Endodermal cell (in vitro differentiated cells): ENCODE data around the gene ENO4. TPM values are rescaled to one million over a fixed set of nuclear protein-coding genes. Genes with fewer than 3 reads are reported as not detected.

Source experiments
- DNase-seq: peaks from one replicate; pipeline ENCODE4 v3.0.0-alpha.2; 2017
- H3K27ac ChIP-seq: 2 replicates; pipeline ENCODE4 v1.5.1; 2013; ENCODE audit warnings: mild to moderate bottlenecking, low read depth, low read length, moderate library complexity
- H3K27me3 ChIP-seq: 2 replicates; pipeline ENCODE4 v1.6.1; 2013; ENCODE audit warnings: mild to moderate bottlenecking, low read length, moderate library complexity; ENCODE audit not compliant: insufficient read depth, control insufficient read depth, poor library complexity, severe bottlenecking
- H3K36me3 ChIP-seq: 2 replicates; pipeline ENCODE4 v1.7.0; 2013; ENCODE audit warnings: mild to moderate bottlenecking, low read length, moderate library complexity; ENCODE audit not compliant: control insufficient read depth, insufficient read depth
- H3K4me1 ChIP-seq: one replicate; pipeline ENCODE4 v1.7.0; 2013; ENCODE audit warnings: low read length; ENCODE audit not compliant: control insufficient read depth, insufficient read depth
- H3K4me3 ChIP-seq: 2 replicates; pipeline ENCODE4 v1.5.1; 2013; ENCODE audit warnings: mild to moderate bottlenecking, low read length, moderate library complexity
- H3K9ac ChIP-seq: 2 replicates; pipeline ENCODE4 v1.6.1; 2013; ENCODE audit warnings: mild to moderate bottlenecking, low read length, moderate library complexity; ENCODE audit not compliant: poor library complexity, severe bottlenecking; ENCODE audit errors: extremely low read depth
- H3K9me3 ChIP-seq: 2 replicates; pipeline ENCODE4 v1.6.1; 2013; ENCODE audit warnings: mild to moderate bottlenecking, low read length, moderate library complexity; ENCODE audit not compliant: control insufficient read depth
- H3K27ac Mint-ChIP-seq: 2 replicates; pipeline ENCODE4 v1.8.0; 2020; ENCODE audit warnings: mixed read lengths
- H3K27me3 Mint-ChIP-seq: 2 replicates; pipeline ENCODE4 v1.8.0; 2021; ENCODE audit warnings: mild to moderate bottlenecking, mixed read lengths; ENCODE audit not compliant: insufficient read depth
- H3K36me3 Mint-ChIP-seq: 2 replicates; pipeline ENCODE4 v1.8.0; 2020; ENCODE audit warnings: low read depth, mixed read lengths
- H3K4me1 Mint-ChIP-seq: 2 replicates; pipeline ENCODE4 v1.8.0; 2020; ENCODE audit warnings: mixed read lengths
- H3K4me3 Mint-ChIP-seq: 2 replicates; pipeline ENCODE4 v1.8.0; 2020; ENCODE audit warnings: mild to moderate bottlenecking, moderate library complexity, mixed read lengths
- H3K9me3 Mint-ChIP-seq: 2 replicates; pipeline ENCODE4 v1.8.0; 2020; ENCODE audit warnings: mild to moderate bottlenecking, mixed read lengths
- CTCF ChIP-seq: fragments of 200-600 bp; sonication (generic); conservative IDR thresholded peaks from 2 replicates; pipeline ENCODE4 v1.5.0; 2021; ENCODE audit warnings: antibody characterized with exemption, mild to moderate bottlenecking
- WGBS, 2 experiments: methylation state at CpG; one replicate each; pipeline versions ENCODE4 v1.1.5 to v1.1.7; 2013; ENCODE audit warnings: missing lambda C conversion rate in 2 of 2, mixed read lengths in 1 of 2; ENCODE audit not compliant: insufficient coverage in 1 of 2, insufficient read length in 1 of 2; 5-methylcytosine and 5-hydroxymethylcytosine counted together
- long read RNA-seq, 4 experiments: library from polyadenylated mRNA in 2 of 4; library from RNA in 1 of 4; library from capped mRNA in 1 of 4; stranded (forward) in 3 of 4; unstranded in 1 of 4; transcript quantifications; one replicate each; pipeline ENCODE4 v2.0.0, GENCODE V29; 2020 to 2021; ENCODE audit warnings: inconsistent platforms in 1 of 4
- polyA plus RNA-seq, 2 experiments: library from polyadenylated mRNA; stranded (reverse); fragments of 50-300 nt; gene quantifications; one replicate each; pipeline ENCODE4 v1.2.3, GENCODE V29; 2013
- total RNA-seq, 2 donors: library from RNA; stranded (reverse); fragmentation: NEBNext Ultra II Directional in 1 of 2; extraction: Animal tissue kit (Norgen Biotek cat#: 25700) in 1 of 2; gene quantifications; 2 replicates in 1 of 2; 3 replicates in 1 of 2; pipeline ENCODE4 v1.2.1, GENCODE V29; 2021

ENO4 gene, protein sequence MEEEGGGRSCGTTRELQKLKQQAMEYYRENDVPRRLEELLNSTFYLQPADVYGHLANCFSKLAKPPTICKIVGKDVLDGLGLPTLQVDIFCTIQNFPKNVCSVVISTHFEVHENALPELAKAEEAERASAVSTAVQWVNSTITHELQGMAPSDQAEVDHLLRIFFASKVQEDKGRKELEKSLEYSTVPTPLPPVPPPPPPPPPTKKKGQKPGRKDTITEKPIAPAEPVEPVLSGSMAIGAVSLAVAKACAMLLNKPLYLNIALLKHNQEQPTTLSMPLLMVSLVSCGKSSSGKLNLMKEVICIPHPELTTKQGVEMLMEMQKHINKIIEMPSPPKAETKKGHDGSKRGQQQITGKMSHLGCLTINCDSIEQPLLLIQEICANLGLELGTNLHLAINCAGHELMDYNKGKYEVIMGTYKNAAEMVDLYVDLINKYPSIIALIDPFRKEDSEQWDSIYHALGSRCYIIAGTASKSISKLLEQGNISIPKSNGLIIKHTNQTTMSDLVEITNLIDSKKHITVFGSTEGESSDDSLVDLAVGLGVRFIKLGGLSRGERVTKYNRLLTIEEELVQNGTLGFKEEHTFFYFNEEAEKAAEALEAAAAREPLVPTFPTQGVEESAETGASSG
- 1 to 10 TPM; 1.1 to 2.2 TPM for total RNA-seq
- polyA plus RNA-seq (2013, experiment 1 of 2) = 0.53 TPM
- polyA plus RNA-seq (2013, experiment 2 of 2) = 1.7 TPM
- long read RNA-seq, experiment 1 = 0 reads
- long read RNA-seq, experiment 2, partial matches to known transcripts = 2 of 2 reads
- long read RNA-seq, experiment 2, other reads (novel, unspliced or antisense) = 0 of 2 reads
- long read RNA-seq, experiment 3, partial matches to known transcripts = 0 of 4 reads
- long read RNA-seq, experiment 3, other reads (novel, unspliced or antisense) = 3 of 4 reads
- long read RNA-seq, experiment 4, partial matches to known transcripts = 2 of 3 reads
- long read RNA-seq, experiment 4, other reads (novel, unspliced or antisense) = 1 of 3 reads

GRCh38 chr10:116849248-116850057 is at the start of gene ENO4:
TSS of gene ENO4 (plus strand) at chr10:116849499. CDS start at chr10:116849567, 68 bp downstream.
- Mint-ChIP-seq H3K36me3 (no peaks in the 10 kb centered on the region), H3K9me3 (no peaks in the 10 kb centered on the region), H3K27ac (peak within 1 kb of the TSS; percentile 91), H3K4me3 (peak within 1 kb of the TSS; percentile 81), H3K27me3 (peaks cover 12% of the 10 kb centered on the region), H3K4me1 (peaks cover 22% of the 10 kb centered on the region)
- Histone ChIP-seq H3K4me1 (peaks cover 4% of the 10 kb centered on the region), H3K9me3 (no peaks in the 10 kb centered on the region), H3K4me3 (peak within 1 kb of the TSS; percentile 91), H3K36me3 (no peaks in the 10 kb centered on the region), H3K27me3 (no peaks in the 10 kb centered on the region), H3K9ac (peak within 1 kb of the TSS; percentile 78), H3K27ac (peak within 1 kb of the TSS; percentile 70)
- TF ChIP-seq CTCF = no peak
- 3 to 4% methylated on average over 22 to 55 of the region's 55 CpGs for WGBS, 2 experiments
- DNase-seq = peak; percentile 95

DNA sequence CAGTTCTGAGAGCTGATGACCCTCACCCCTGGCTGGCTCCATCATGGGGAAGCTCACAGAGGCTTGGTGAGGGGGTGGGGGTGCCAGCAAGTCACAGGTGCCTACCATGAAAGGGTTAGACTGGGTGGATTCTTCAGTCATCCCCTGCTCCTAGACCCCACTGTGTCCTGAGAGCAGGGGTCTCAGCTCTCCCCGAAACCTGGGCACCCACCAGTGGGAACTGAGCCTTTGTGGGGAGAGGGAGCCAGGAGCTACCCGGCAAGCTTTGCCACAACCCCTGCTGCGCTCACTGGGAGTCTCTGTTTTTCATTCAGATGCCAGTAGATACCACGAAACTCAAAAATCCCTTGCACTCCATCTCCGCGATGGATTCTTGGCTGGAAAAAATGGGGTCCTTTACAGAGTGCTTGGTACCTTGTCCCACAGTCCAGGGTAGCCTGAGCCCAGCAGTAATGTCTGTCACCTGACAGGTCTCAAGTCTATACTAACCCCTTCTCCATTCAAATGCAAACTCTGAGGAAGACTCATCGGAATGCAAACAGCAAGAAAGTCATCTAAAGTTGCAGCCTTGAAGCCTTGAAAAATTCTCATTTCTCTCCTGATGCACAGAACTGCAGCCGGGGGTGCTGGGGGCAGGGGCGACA is 48.9 kb upstream of the ENO4 start:
- WGBS, 2 experiments = 65 to 72% methylated on average over 8 to 9 of the region's 9 CpGs
- no peak overlapping the region for H3K4me3 ChIP-seq
- no peak for TF ChIP-seq CTCF

More for the DNA sequence above, 48.9 kb upstream of the ENO4 start:
- Mint-ChIP-seq H3K4me1 (peaks cover 14% of the 10 kb centered on the region), H3K9me3 (no peaks in the 10 kb centered on the region), H3K27me3 (peaks cover 12% of the 10 kb centered on the region), H3K27ac (no peak overlapping the region), H3K36me3 (no peaks in the 10 kb centered on the region), H3K4me3 (no peak overlapping the region)
- no peak overlapping the region for H3K27ac ChIP-seq
- peaks cover 5% of the 10 kb centered on the region for H3K27me3 ChIP-seq
- no peaks in the 10 kb centered on the region for H3K4me1 ChIP-seq
- DNase-seq = peak; percentile 48
- no peaks in the 10 kb centered on the region for H3K9me3 ChIP-seq
- no peak overlapping the region for H3K9ac ChIP-seq
- no peaks in the 10 kb centered on the region for H3K36me3 ChIP-seq
